ENCODE results near the gene ZNF407.

GRCh38 chr18:74996055-74996454 is 398.4 kb downstream of the ZNF407 start:
- TF ChIP-seq POLR2AphosphoS5 (IDR thresholded peaks at IDR 0.05) (no peak), CTCF (IDR thresholded peaks at IDR 0.05) (no peak)

Measured in gastroesophageal sphincter (tissue), 3 donors.